ENCODE results near the gene DPP10. TPM values are rescaled to one million over a fixed set of nuclear protein-coding genes. Genes with fewer than 3 reads are reported as not detected.

The DPP10 gene
- total and polyA plus RNA-seq, 2 of the 13 experiments (the other 11 are each of a cell fraction or from before 2014, with no cell fraction given) = 0.95 to 1.7 TPM

- TF ChIP-seq RXRB (CRISPR knock-in tag; IDR thresholded peaks at IDR 0.05; ENCODE audit: borderline replicate concordance) (no peak), AHR (CRISPR knock-in tag; IDR thresholded peaks at IDR 0.05) (no peak), RBM39 (IDR thresholded peaks at IDR 0.05; ENCODE audit: low read depth, low read length, poor library complexity, severe bottlenecking) (no peak), ZNF83 (CRISPR knock-in tag; IDR thresholded peaks at IDR 0.05; ENCODE audit: borderline replicate concordance) (no peak), JUN (CRISPR knock-in tag; IDR thresholded peaks at IDR 0.05) (no peak), GABPA (IDR thresholded peaks at IDR 0.05; ENCODE audit: low read depth, low read length) (no peak), GABPA (CRISPR knock-in tag; IDR thresholded peaks at IDR 0.05; ENCODE audit: low read depth) (no peak), HCFC1 (IDR thresholded peaks at IDR 0.05; ENCODE audit: low read depth, low read length) (no peak), PTBP1 (IDR thresholded peaks at IDR 0.05; ENCODE audit: low read depth, low read length, poor library complexity, severe bottlenecking) (no peak), ZNF451 (CRISPR knock-in tag; IDR thresholded peaks at IDR 0.05) (no peak), MTA1 (CRISPR knock-in tag; IDR thresholded peaks at IDR 0.05; ENCODE audit: borderline replicate concordance) (no peak), ZNF570 (CRISPR knock-in tag; IDR thresholded peaks at IDR 0.05; ENCODE audit: borderline replicate concordance) (no peak), ZNF562 (CRISPR knock-in tag; IDR thresholded peaks at IDR 0.05; ENCODE audit: borderline replicate concordance) (no peak), KLF13 (CRISPR knock-in tag; IDR thresholded peaks at IDR 0.05) (no peak)
- Histone ChIP-seq H3K9ac (ENCODE audit: insufficient read depth, low read depth, low read length) (no peak overlapping the region), H2AFZ (ENCODE audit: low read length) (no peak overlapping the region), H3K4me1 (ENCODE audit: insufficient read depth, low read length) (no peaks in the 10 kb centered on the region), H3K79me2 (ENCODE audit: insufficient read depth, low read length) (no peaks in the 10 kb centered on the region), H3K27me3 (ENCODE audit: control insufficient read depth in 1 of 2, insufficient read depth in 2 of 2, low read length in 2 of 2) (peaks cover 0 to 9% of the 10 kb centered on the region in 2 experiments; a peak in 2 of 5 replicates), H4K20me1 (ENCODE audit: insufficient read depth, low read length) (no peaks in the 10 kb centered on the region), H3K4me2 (ENCODE audit: low read depth, low read length) (no peak overlapping the region), H3K4me3 (replicated peaks in 1 of 3; ENCODE audit: insufficient read depth in 1 of 3, low read depth in 2 of 3, low read length in 3 of 3) (no peak overlapping the region), H3K9me3 (ENCODE audit: low read length) (no peaks in the 10 kb centered on the region), H3K27ac (ENCODE audit: extremely low read length, insufficient read depth, low read length) (no peak overlapping the region), H3K36me3 (replicated peaks in 1 of 2; ENCODE audit: control insufficient read depth in 1 of 2, insufficient read depth in 2 of 2, low read length in 2 of 2) (no peaks in the 10 kb centered on the region)
- in situ Hi-C loops (cut with HindIII; ENCODE audit: extremely low pct_ligation_motif_present, low pct_unique_long_range_greater_than_20kb) = no loop called here
- ChIA-PET CTCF (ENCODE audit: low intra/inter-chr PET ratio, low total read pairs) (no interaction called here), POLR2A (no interaction called here)
- intact Hi-C loops (cut with micrococcal nuclease; ENCODE audit: unreplicated experiment) = no loop called here
- WGBS (ENCODE audit: low lambda C conversion rate) = 29% methylated on average over 3 of the region's 3 CpGs
- BruUV-seq (replicated peaks) = no TSS peak
- DNase-seq (ENCODE audit: low spot score) = no peak
- ATAC-seq = no peak
- no peak for FAIRE-seq
These were observed 20.7 kb upstream of the DPP10 start for GRCh38 chr2:114421781-114422180.

Data from HepG2 (cell line).